ENCODE results near the gene TRIM61. TPM values are rescaled to one million over a fixed set of nuclear protein-coding genes. Genes with fewer than 3 reads are reported as not detected.

The TRIM61 gene
- total RNA-seq (2012; rRNA removed), result 4.2 and 4.7 TPM in 2 replicates
- polyA plus RNA-seq (2012; rRNA removed), result 1.5 and 1.6 TPM in 2 replicates
- polyA plus RNA-seq (2012; cell fraction: cytosol; rRNA removed), result 0.45 and 0.94 TPM in 2 replicates
- 0.07 and 0.46 TPM in 2 replicates for polyA plus RNA-seq (2012; cell fraction: nucleus; rRNA removed; ENCODE audit: low replicate concordance)
- percentile 47 among the genes with signal in this experiment for Bru-seq, nascent RNA
- percentile 39 among the genes with signal in this experiment for BruChase-seq, experiment 1, labeled RNA remaining after a 6-hour chase
- BruChase-seq, experiment 2, labeled RNA remaining after a 2-hour chase, result percentile 39 among the genes with signal in this experiment
- long read RNA-seq, partial matches to known transcripts, result 6 of 7 reads
- long read RNA-seq, other reads (novel, unspliced or antisense), result 1 of 7 reads

GRCh38 chr4:164977243-164978164 lies at the start of gene TRIM61:
TRIM61 (minus strand) TSS chr4:164977657; CDS start chr4:164970002, 7,655 bp downstream.
- Histone ChIP-seq H3K36me3 (ENCODE audit: control insufficient read depth, insufficient read depth, low read length) (peaks cover 1% of the 10 kb centered on the region; the same call in 1 of the 2 replicates), H2BK120ac (ENCODE audit: low read depth, low read length) (no peak within 1 kb of the TSS), H4K5ac (ENCODE audit: low read depth, low read length) (peak within 1 kb of the TSS; percentile 100), H2BK5ac (ENCODE audit: low read depth, low read length, poor library complexity, severe bottlenecking) (peak within 1 kb of the TSS; percentile 37), H3K14ac (replicated peaks; ENCODE audit: low read depth, low read length) (peak within 1 kb of the TSS; percentile 50; the same call in 1 of the 2 replicates), H2AK5ac (ENCODE audit: low read depth, low read length) (no peak within 1 kb of the TSS), H4K91ac (ENCODE audit: insufficient read depth, low read depth, low read length) (peak within 1 kb of the TSS; percentile 37; the same call in 1 of the 2 replicates), H3K4me1 (ENCODE audit: control insufficient read depth, insufficient read depth, low read length) (peaks cover 3% of the 10 kb centered on the region), H2AFZ (replicated peaks; ENCODE audit: low read length, poor library complexity) (peak within 1 kb of the TSS; percentile 84), H3K56ac (ENCODE audit: extremely low read depth, insufficient read depth, low read length) (no peak within 1 kb of the TSS; the same call in 1 of the 2 replicates), H3K4me3 (ENCODE audit: insufficient read depth, low read depth, low read length) (peak within 1 kb of the TSS; percentile 79), H3K9ac (ENCODE audit: low read depth, low read length) (peak within 1 kb of the TSS; percentile 65), H3K23ac (ENCODE audit: low read depth, low read length) (peak within 1 kb of the TSS; percentile 59; the same call in 1 of the 2 replicates), H3K9me1 (ENCODE audit: insufficient read depth, low read length) (no peaks in the 10 kb centered on the region; the same call in 1 of the 2 replicates), H4K20me1 (ENCODE audit: insufficient read depth, low read length) (no peaks in the 10 kb centered on the region), H3K27me3 (ENCODE audit: control insufficient read depth, insufficient read depth, low read length) (no peaks in the 10 kb centered on the region), H4K8ac (ENCODE audit: low read depth in 2 of 2, low read length in 2 of 2) (peak within 1 kb of the TSS; percentile 87 to 98), H2BK20ac (ENCODE audit: low read depth, low read length) (no peak within 1 kb of the TSS), H3K9me3 (ENCODE audit: control insufficient read depth, insufficient read depth, low read length) (no peaks in the 10 kb centered on the region), H2AK9ac (replicated peaks; ENCODE audit: low read depth, low read length, poor library complexity) (peak within 1 kb of the TSS; percentile 2), H3K4me2 (ENCODE audit: low read depth, low read length) (peak within 1 kb of the TSS; percentile 94), H3K4ac (ENCODE audit: low read depth, low read length) (peak within 1 kb of the TSS; percentile 54), H3K18ac (ENCODE audit: low read depth, low read length) (peak within 1 kb of the TSS; percentile 43), H2BK15ac (ENCODE audit: low read depth, low read length) (no peak within 1 kb of the TSS), H3K27ac (ENCODE audit: insufficient read depth, low read length) (peak within 1 kb of the TSS; percentile 45), H3K79me1 (ENCODE audit: low read depth in 1 of 2, low read length in 2 of 2) (peaks cover 7 to 11% of the 10 kb centered on the region in 2 experiments; a peak in 2 of 4 replicates)
- POLR2A ChIA-PET (ENCODE audit: unreplicated experiment), result no interaction called here
- no TSS peak for BruUV-seq (replicated peaks)
- dilution Hi-C loops (cut with HindIII; ENCODE audit: low sequenced_read_pairs, unreplicated experiment), result no loop called here
- ATAC-seq (ENCODE audit: low read depth) (peak; percentile 98), DNase-seq (peak; percentile 54)
- in situ Hi-C loops (cut with MboI; ENCODE audit: low sequenced_read_pairs), result no loop called here
- intact Hi-C loops (cut with micrococcal nuclease), result no loop called here
- TF ChIP-seq CEBPB (IDR thresholded peaks at IDR 0.05; ENCODE audit: low read depth, low read length), result no peak
- TF ChIP-seq CTCF (conservative IDR thresholded peaks at IDR 0.05; ENCODE audit: low read depth, low read length), result peak; percentile 4; the same call in 1 of the 2 replicates
- 36% methylated on average over 4 of the region's 27 CpGs; no CpG with 5 or more reads in 1 of the 2 experiments for WGBS, 2 experiments (ENCODE audit: extremely low coverage in 2 of 2, insufficient read length in 1 of 2)
- CTCF ChIA-PET, result interaction anchor here (0.9 to 1.6 kb wide), 3 partner anchors 19 to 187 kb away, joined by 3 to 6 read pairs (median 6); no protein-coding TSS in a partner anchor

Measured in IMR-90 (cell line).